Measurements from ENCODE around the gene SLU7. TPM values are rescaled to one million over a fixed set of nuclear protein-coding genes. Genes with fewer than 3 reads are reported as not detected.

Gene SLU7
- total RNA-seq (ENCODE audit: low replicate concordance) = 41.2 and 48.5 TPM in 2 replicates

- Histone ChIP-seq H3K4me1 (peaks cover 32% of the 10 kb centered on the region), H3K27ac (peak within 1 kb of the TSS; percentile 58), H3K9me3 (ENCODE audit: low read depth) (no peaks in the 10 kb centered on the region), H3K36me3 (peaks cover 11% of the 10 kb centered on the region), H3K79me2 (ENCODE audit: low read depth) (peaks cover 47% of the 10 kb centered on the region), H3K4me2 (peak within 1 kb of the TSS; percentile 96), H2AFZ (replicated peaks) (peak within 1 kb of the TSS; percentile 85), H3K4me3 (peak within 1 kb of the TSS; percentile 86), H3K9ac (peak within 1 kb of the TSS; percentile 83), H3F3A (ENCODE audit: low read depth) (peaks cover 15% of the 10 kb centered on the region), H3K27me3 (no peaks in the 10 kb centered on the region), H4K20me1 (ENCODE audit: low read depth) (peaks cover 21% of the 10 kb centered on the region)
- Mint-ChIP-seq H3K27me3 (ENCODE audit: insufficient read depth, low read depth) (no peaks in the 10 kb centered on the region), H3K4me1 (peaks cover 41% of the 10 kb centered on the region), H3K36me3 (peaks cover 2% of the 10 kb centered on the region), H3K4me3 (peak within 1 kb of the TSS; percentile 96), H3K27ac (peak within 1 kb of the TSS; percentile 82), H3K9me3 (no peaks in the 10 kb centered on the region)
- peak; percentile 96 for DNase-seq (ENCODE audit: low spot score)
- TF ChIP-seq EZH2phosphoT487 (IDR thresholded peaks at IDR 0.05) = no peak
- no peak for TF ChIP-seq EZH2 (IDR thresholded peaks at IDR 0.05)
- no peak for TF ChIP-seq CTCF (IDR thresholded peaks at IDR 0.05)
These were observed at the start of gene SLU7 for GRCh38 chr5:160418561-160419457. TSS of gene SLU7 (minus strand) at chr5:160419081. CDS start at chr5:160415294, 3,787 bp downstream.

DNA sequence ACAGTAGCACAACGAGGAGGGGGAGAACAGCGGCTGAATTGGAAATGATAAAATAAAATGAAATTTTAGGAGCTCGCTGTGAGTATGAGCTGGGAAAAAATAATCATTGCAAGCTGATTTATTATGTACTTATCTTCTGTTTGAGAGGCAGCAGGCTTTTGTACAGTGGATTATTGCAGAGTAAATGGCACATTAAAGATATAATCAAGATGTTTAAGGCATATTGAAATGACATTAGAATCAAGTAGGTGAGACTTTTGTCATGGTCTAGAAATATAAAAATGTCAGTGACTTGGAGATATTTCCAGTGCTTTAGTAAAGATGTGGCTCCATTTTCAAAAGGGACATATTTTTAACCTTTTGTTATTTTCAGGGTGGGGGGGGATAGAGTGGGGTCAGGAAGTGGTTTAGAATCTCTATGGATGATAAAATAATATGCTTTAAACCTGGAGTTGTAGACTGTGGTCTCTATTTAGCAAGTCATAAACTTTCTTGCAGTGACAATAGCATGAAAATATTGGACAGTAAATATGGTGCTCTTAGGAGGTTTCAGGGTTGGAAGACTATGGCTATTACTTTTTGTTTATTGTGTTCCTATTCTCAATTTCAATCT is 49.6 kb upstream of the SLU7 start:
- DNase-seq (ENCODE audit: low spot score) = no peak
- Mint-ChIP-seq H3K36me3 (no peaks in the 10 kb centered on the region), H3K4me3 (no peak overlapping the region), H3K9me3 (no peaks in the 10 kb centered on the region), H3K27me3 (ENCODE audit: insufficient read depth, low read depth) (peaks cover 3% of the 10 kb centered on the region), H3K27ac (no peak overlapping the region), H3K4me1 (peaks cover 5% of the 10 kb centered on the region)
- Histone ChIP-seq H4K20me1 (ENCODE audit: low read depth) (no peaks in the 10 kb centered on the region), H3F3A (ENCODE audit: low read depth) (no peaks in the 10 kb centered on the region), H3K79me2 (ENCODE audit: low read depth) (no peaks in the 10 kb centered on the region), H3K4me3 (no peak overlapping the region), H3K27me3 (no peaks in the 10 kb centered on the region), H3K27ac (no peak overlapping the region), H3K9ac (no peak overlapping the region), H2AFZ (replicated peaks) (no peak overlapping the region), H3K9me3 (ENCODE audit: low read depth) (no peaks in the 10 kb centered on the region), H3K4me2 (no peak overlapping the region), H3K4me1 (no peaks in the 10 kb centered on the region), H3K36me3 (no peaks in the 10 kb centered on the region)
- TF ChIP-seq CTCF (IDR thresholded peaks at IDR 0.05) (no peak), EZH2phosphoT487 (IDR thresholded peaks at IDR 0.05) (no peak), EZH2 (IDR thresholded peaks at IDR 0.05) (no peak)

DNA sequence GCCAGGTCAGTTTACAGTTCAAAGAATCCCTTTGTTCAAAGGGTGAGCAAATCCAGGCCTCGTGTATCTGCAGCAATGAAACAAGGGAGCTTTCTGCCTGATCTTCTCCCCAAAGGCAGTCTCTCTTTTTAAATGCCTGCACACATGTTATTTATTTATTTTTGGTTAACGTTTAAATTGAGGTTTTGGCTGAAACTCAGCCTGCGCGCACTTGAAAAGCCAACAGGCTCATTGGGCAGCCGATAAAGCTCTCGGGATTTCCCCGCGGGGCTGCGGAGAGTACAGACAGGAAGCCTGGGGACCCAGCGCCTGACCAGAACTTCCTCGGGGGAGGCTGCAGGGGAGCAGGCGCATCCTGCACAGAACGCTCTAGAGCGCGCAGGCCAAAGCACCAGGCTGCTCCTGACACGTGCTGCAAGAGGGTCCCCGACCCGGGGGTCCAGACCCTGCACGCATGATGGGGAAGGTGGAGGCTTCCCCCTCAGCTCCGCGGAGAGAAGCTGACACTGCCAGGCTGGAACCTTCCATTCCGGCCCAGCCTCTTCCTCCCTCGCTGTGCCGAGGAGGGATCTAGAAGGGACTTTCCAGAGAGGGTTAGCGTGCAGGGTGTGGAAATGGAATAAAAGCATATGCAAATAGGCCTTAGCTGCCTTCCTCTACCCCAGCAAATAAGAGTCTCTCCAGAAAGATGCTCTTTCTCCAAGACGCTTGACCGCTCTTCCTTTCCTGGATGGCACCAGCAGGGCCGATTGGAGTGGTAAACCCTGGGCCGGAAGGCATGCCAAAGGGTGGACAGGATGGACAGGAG is 48.9 kb upstream of the SLU7 start:
- no peak overlapping the region for H3K9ac ChIP-seq
- H3K4me3 ChIP-seq = no peak overlapping the region
- Mint-ChIP-seq H3K4me3 (no peak overlapping the region), H3K27me3 (ENCODE audit: insufficient read depth, low read depth) (peaks cover 3% of the 10 kb centered on the region), H3K36me3 (no peaks in the 10 kb centered on the region), H3K27ac (peak overlapping the region; percentile 34), H3K9me3 (no peaks in the 10 kb centered on the region), H3K4me1 (peaks cover 6% of the 10 kb centered on the region)
- H4K20me1 ChIP-seq (ENCODE audit: low read depth) = no peaks in the 10 kb centered on the region
- H3K27ac ChIP-seq = no peak overlapping the region
- no peaks in the 10 kb centered on the region for H3F3A ChIP-seq (ENCODE audit: low read depth)
- TF ChIP-seq EZH2phosphoT487 (IDR thresholded peaks at IDR 0.05) (no peak), EZH2 (IDR thresholded peaks at IDR 0.05) (no peak), CTCF (IDR thresholded peaks at IDR 0.05) (no peak)
- H2AFZ ChIP-seq (replicated peaks) = peak overlapping the region; percentile 74
- H3K9me3 ChIP-seq (ENCODE audit: low read depth) = no peaks in the 10 kb centered on the region
- no peaks in the 10 kb centered on the region for H3K36me3 ChIP-seq
- H3K4me1 ChIP-seq = no peaks in the 10 kb centered on the region
- H3K27me3 ChIP-seq = no peaks in the 10 kb centered on the region
- peak; percentile 22 for DNase-seq (ENCODE audit: low spot score)
- no peaks in the 10 kb centered on the region for H3K79me2 ChIP-seq (ENCODE audit: low read depth)
- no peak overlapping the region for H3K4me2 ChIP-seq
